ENCODE measurements around the gene QSER1.
"Not testable (repeated sequence)": the region's sequence is repeated elsewhere in the genome, so short reads cannot be mapped to it uniquely, and the experiment has no call there.

Gene QSER1

DNA sequence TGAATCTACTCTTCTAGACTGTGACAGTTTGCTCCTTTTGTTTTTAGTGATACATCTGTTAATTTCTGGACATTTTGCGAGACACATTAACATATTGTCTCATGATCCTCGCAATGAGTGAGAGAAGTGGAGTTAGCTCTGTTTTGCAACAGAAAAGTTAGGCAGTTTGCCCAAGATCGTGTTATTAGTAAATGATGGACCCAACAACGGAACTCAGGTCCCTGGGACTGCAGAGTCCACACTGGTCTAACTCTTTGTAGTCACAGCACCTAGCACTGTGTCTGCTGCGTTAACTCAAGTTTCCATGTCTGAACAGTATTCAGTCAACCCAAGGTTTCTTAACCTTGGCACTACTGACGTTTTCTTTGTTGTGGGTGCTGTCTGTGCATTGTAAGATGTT is 126.2 kb downstream of the QSER1 start:
- TF ChIP-seq, protein P1, sequence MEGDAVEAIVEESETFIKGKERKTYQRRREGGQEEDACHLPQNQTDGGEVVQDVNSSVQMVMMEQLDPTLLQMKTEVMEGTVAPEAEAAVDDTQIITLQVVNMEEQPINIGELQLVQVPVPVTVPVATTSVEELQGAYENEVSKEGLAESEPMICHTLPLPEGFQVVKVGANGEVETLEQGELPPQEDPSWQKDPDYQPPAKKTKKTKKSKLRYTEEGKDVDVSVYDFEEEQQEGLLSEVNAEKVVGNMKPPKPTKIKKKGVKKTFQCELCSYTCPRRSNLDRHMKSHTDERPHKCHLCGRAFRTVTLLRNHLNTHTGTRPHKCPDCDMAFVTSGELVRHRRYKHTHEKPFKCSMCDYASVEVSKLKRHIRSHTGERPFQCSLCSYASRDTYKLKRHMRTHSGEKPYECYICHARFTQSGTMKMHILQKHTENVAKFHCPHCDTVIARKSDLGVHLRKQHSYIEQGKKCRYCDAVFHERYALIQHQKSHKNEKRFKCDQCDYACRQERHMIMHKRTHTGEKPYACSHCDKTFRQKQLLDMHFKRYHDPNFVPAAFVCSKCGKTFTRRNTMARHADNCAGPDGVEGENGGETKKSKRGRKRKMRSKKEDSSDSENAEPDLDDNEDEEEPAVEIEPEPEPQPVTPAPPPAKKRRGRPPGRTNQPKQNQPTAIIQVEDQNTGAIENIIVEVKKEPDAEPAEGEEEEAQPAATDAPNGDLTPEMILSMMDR (IDR thresholded peaks at IDR 0.05; ENCODE audit: control insufficient read depth, extremely low read depth, insufficient read depth), result no peak

DNA sequence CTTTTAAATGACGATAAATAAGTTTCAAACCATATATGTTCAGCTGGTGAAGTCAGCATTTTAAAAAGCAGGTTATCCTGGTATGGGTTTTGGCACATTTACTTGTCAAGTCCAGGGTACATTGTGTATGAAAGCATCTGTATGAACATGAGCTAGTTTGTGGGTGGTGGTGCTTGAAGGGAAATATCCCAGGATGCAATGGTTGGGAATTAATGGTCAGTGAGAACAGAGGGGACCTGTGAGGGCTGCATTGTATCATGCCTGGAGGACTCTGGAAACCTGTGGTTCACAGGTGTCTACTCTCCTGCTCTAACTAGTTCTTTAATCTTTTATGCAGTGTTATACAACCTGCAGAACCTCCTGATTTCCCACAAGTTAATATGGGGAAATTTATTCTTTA is 128.9 kb downstream of the QSER1 start:
- no peak for DNase-seq (ENCODE audit: low read depth)
- no peak overlapping the region for H3K4me3 ChIP-seq (ENCODE audit: low read depth, low read length)
- TF ChIP-seq, protein P1 (IDR thresholded peaks at IDR 0.05; ENCODE audit: control insufficient read depth, extremely low read depth, insufficient read depth), result no peak

More for the DNA sequence above, 126.2 kb downstream of the QSER1 start:
- DNase-seq (ENCODE audit: low read depth), result no peak
- no peak overlapping the region for H3K4me3 ChIP-seq (ENCODE audit: low read depth, low read length)

DNA sequence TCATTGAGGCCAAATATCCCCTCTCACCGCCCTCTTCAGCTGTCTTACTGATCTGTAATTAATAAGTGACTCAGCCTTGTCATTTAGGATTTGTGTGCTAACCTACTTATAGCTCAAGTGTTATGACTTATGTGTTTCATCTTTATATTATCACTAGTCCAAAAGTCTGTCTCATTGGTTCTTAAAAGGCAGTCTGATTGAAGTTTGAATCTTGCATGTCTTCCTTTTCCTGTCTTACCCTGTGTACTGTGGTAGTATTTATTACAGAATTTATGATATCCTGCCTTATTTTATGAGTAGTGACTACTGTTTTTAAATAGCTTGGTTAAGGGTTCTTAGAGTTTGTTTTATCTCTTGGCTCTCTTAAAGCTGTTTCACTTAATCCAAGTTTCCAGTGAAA is 129.3 kb downstream of the QSER1 start:
- no peak for DNase-seq (ENCODE audit: low read depth)
- TF ChIP-seq, protein P1 (IDR thresholded peaks at IDR 0.05; ENCODE audit: control insufficient read depth, extremely low read depth, insufficient read depth), result no peak
- H3K4me3 ChIP-seq (ENCODE audit: low read depth, low read length), result no peak overlapping the region

DNA sequence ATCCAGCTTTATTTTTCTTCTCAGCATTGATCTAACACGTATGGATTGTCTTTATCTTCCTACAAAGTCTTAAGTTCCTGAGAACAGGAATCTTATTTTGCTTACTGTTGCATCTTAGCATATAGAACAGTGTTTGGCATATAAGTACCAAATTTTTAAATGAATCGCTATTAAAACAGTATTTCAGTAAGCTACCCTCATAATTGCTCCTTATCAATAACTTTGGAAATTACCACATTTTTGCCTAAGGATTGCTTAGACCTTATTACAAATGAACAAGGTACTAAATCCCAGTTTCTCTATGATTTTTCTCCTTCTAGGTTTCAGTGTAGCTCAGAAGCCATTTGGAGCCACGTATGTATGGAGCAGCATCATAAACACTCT is 132.7 kb downstream of the QSER1 start:
- no peak for DNase-seq (ENCODE audit: low read depth)
- no peak overlapping the region for H3K4me3 ChIP-seq (ENCODE audit: low read depth, low read length)
- TF ChIP-seq, protein P1 (IDR thresholded peaks at IDR 0.05; ENCODE audit: control insufficient read depth, extremely low read depth, insufficient read depth), result no peak

DNA sequence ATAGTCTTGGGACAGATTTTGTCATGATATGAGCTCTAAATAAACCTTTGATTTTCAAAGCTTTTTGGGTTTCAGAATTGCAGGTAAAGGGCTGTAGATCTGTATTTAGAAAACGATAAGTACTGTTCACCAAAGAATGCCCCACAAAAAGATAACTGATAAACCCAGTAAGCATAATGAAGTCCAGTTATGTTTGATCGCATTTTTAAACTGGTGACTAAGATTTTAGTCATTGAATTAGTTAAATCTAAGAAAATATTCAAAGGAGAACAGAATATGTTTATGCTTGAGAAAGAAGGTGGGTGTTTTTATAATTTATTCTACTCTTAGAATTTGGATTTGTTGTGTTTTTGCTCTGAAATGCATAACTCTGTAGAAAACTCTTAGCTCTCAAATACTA is 134.6 kb downstream of the QSER1 start:
- DNase-seq (ENCODE audit: low read depth), result no peak
- H3K4me3 ChIP-seq (ENCODE audit: low read depth, low read length), result no peak overlapping the region
- TF ChIP-seq, protein P1 (IDR thresholded peaks at IDR 0.05; ENCODE audit: control insufficient read depth, extremely low read depth, insufficient read depth), result no peak

DNA sequence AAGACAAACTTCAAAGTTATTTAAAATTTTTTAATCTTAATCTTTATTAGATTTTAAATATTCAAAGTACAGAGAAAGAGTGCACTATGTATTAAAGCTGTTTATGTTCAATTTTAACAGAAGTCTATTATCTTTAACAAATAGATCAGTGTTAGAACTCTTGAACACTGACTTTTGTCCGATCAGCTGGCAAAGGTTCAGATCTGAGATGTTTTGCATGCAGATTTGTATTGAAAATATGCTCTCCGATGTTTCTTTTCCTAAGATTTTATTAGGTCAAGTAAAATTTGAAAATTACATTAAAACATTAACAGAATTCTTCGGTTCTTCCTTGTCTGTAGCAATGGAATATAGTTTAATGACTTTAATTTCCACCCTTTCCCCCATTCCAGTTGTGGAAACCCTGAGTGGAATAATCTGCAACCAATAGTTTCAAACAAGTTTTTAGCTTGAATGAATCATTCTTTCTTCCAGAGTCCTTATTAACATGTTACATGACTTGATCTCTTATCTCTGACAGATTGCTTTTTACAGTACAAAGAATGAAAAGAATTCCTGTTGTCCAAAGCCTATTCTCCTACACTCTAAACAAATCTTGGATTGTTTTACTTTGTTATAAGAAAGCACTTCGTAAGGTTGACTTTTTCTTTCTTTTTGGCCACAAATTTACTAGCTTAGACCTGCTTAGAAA is 135.4 kb downstream of the QSER1 start:
- DNase-seq (ENCODE audit: low read depth), result no peak
- no peak overlapping the region for H3K4me3 ChIP-seq (ENCODE audit: low read depth, low read length)
- TF ChIP-seq, protein P1 (IDR thresholded peaks at IDR 0.05; ENCODE audit: control insufficient read depth, extremely low read depth, insufficient read depth), result no peak

DNA sequence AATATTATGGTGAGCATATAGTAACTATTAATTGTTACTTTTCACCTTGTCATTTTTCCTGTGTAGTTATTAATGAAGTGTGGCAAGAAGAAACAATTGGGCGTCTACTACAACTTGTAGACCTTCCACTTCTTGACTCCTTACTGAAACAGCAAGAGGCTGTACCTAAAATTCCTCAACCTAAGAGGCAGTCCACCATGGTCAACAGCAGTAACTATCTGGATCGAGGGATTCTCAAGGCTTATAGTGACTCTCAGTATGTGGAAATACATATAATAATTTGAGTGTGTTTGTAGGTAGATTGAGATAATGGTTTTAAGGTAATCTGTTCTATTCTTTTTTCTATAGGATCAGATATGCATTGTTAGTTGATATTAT is 135.9 kb downstream of the QSER1 start:
- no peak for DNase-seq (ENCODE audit: low read depth)
- TF ChIP-seq, protein P1 (IDR thresholded peaks at IDR 0.05; ENCODE audit: control insufficient read depth, extremely low read depth, insufficient read depth), result no peak
- H3K4me3 ChIP-seq (ENCODE audit: low read depth, low read length), result no peak overlapping the region

DNA sequence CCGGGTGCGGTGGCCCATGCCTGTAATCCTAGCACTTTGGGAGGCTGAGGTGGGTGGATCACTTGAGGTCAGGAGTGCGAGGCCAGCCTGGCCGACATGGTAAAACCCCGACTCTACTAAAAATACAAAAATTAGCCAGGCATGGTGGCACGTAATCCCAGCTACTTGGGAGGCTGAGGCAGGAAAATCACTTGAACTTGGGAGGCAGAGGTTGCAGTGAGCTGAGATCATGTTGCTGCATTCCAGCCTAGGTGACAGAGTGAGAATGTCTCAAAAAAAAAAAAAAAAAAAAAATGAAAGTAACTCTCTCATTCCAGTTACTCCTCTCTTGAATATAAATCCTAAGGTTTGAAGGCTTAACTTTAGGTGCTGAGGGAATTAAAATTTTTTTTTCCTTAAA is 136.6 kb downstream of the QSER1 start:
- not testable (repeated sequence) for H3K4me3 ChIP-seq (ENCODE audit: low read depth, low read length); DNase-seq (ENCODE audit: low read depth)
